ENCODE measurements around the gene RASL12. TPM values are rescaled to one million over a fixed set of nuclear protein-coding genes. Genes with fewer than 3 reads are reported as not detected.
"Not testable (repeated sequence)": the region's sequence is repeated elsewhere in the genome, so short reads cannot be mapped to it uniquely, and the experiment has no call there.

The RASL12 gene
- total RNA-seq, 4 donors from 2014 or later, result 2.8 to 32.4 (median 8.9) TPM

GRCh38 chr15:65020419-65020818 lies 47.4 kb downstream of the RASL12 start:
- no peaks in the 10 kb centered on the region for H3K27me3 ChIP-seq
- no peak overlapping the region for H3K4me3 ChIP-seq
- 56 to 100% methylated on average over 1 of the region's 1 CpG for WGBS, 2 donors
- peaks cover 0 to 97% (median 3%) of the 10 kb centered on the region in 3 donors for H3K36me3 ChIP-seq
- intact Hi-C loops (cut with DNase I), result no loop called here
- no peak for DNase-seq
- no peak overlapping the region for H3K27ac ChIP-seq
- TF ChIP-seq POLR2A (IDR thresholded peaks at IDR 0.05) (no peak), CTCF (IDR thresholded peaks at IDR 0.05) (no peak)
- H3K9me3 ChIP-seq, result no peaks in the 10 kb centered on the region
- H3K4me1 ChIP-seq, result no peaks in the 10 kb centered on the region

- WGBS, 2 donors, result 72 to 83% methylated on average over 4 of the region's 4 CpGs
- H3K9me3 ChIP-seq; H3K4me1 ChIP-seq; H3K4me3 ChIP-seq; intact Hi-C loops (cut with DNase I); DNase-seq; H3K27me3 ChIP-seq; H3K27ac ChIP-seq: not testable (repeated sequence)
- H3K36me3 ChIP-seq, result peaks cover 10 to 73% (median 15%) of the 10 kb centered on the region in 3 donors
These were observed 56.6 kb downstream of the RASL12 start for GRCh38 chr15:65011198-65011597.

- no peaks in the 10 kb centered on the region for H3K27me3 ChIP-seq
- 78 to 82% methylated on average over 2 of the region's 2 CpGs for WGBS, 2 donors
- peaks cover 0 to 6% (median 0%) of the 10 kb centered on the region in 3 donors for H3K9me3 ChIP-seq
- TF ChIP-seq CTCF (IDR thresholded peaks at IDR 0.05) (no peak), POLR2A (IDR thresholded peaks at IDR 0.05) (no peak)
- no peak for DNase-seq
- H3K4me3 ChIP-seq, result no peak overlapping the region
- H3K4me1 ChIP-seq, result no peaks in the 10 kb centered on the region
- peaks cover 7 to 73% (median 8%) of the 10 kb centered on the region in 3 donors for H3K36me3 ChIP-seq
- intact Hi-C loops (cut with DNase I), result no loop called here
- no peak overlapping the region for H3K27ac ChIP-seq
These were observed 58.8 kb downstream of the RASL12 start for GRCh38 chr15:65008983-65009382.

DNA sequence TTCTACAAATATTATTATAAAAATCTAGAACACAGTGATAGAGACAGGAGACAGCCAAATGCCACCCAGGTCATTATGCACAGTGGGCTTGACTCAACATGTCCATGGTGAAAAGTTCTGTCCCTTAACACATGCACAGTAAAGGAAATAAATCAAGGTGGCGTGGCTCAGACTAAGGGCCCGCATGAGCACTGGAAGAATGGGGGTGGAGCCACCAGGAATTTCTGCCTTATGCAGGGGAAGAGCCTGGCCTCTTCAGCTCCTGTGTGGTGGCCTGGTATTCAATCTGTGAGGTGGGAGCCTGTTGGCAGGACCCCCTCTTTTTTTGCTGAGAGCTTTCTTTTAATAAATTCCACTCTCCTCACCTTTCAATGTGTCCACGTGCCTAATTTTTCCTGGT lies 60.9 kb downstream of the RASL12 start:
- Histone ChIP-seq H3K4me1 (no peaks in the 10 kb centered on the region), H3K4me3 (no peak overlapping the region), H3K27ac (no peak overlapping the region), H3K9me3 (no peaks in the 10 kb centered on the region), H3K27me3 (no peaks in the 10 kb centered on the region), H3K36me3 (peaks cover 0 to 74% (median 2%) of the 10 kb centered on the region in 3 donors)
- TF ChIP-seq CTCF (IDR thresholded peaks at IDR 0.05), result no peak
- TF ChIP-seq POLR2A (IDR thresholded peaks at IDR 0.05), result no peak
- WGBS, 2 donors, result 65 to 77% methylated on average over 3 of the region's 3 CpGs
- intact Hi-C loops (cut with DNase I), result no loop called here
- DNase-seq, result no peak

- H3K27me3 ChIP-seq, result no peaks in the 10 kb centered on the region
- H3K4me1 ChIP-seq, result no peaks in the 10 kb centered on the region
- no peak overlapping the region for H3K4me3 ChIP-seq
- H3K36me3 ChIP-seq, result peaks cover 0 to 62% (median 2%) of the 10 kb centered on the region in 3 donors
- intact Hi-C loops (cut with DNase I), result no loop called here
- no peak for DNase-seq
- TF ChIP-seq POLR2A (IDR thresholded peaks at IDR 0.05) (no peak), CTCF (IDR thresholded peaks at IDR 0.05) (no peak)
- no peaks in the 10 kb centered on the region for H3K9me3 ChIP-seq
- WGBS, 2 donors, result 73 to 81% methylated on average over 3 of the region's 3 CpGs
- H3K27ac ChIP-seq, result no peak overlapping the region
These were observed 62.8 kb downstream of the RASL12 start for GRCh38 chr15:65004993-65005392.

Small RNA genes lying within 50 kb of the gene (small RNA-seq; reads per million reads assigned to genes)
- gene AC013553.1, result 0 reads per million in 4 donors

Other genes starting within 250 kb of the RASL12 start
- gene PIF1, start 242.3 kb downstream of the RASL12 start, total RNA-seq, result 10 to 100 TPM in 1 of 4 donors, 1 to 10 TPM in 3; 1.8 to 17.5 (median 3.8) TPM
- 10 to 100 TPM in 1 of 4 donors, 1 to 10 TPM in 3; 5.6 to 18.3 (median 7.2) TPM for gene PLEKHO2, start 226.1 kb downstream of the RASL12 start, total RNA-seq
- 1 to 10 TPM in 3 of 4 donors, under 1 TPM in 1; 0.45 to 7.8 (median 2.4) TPM for gene ANKDD1A, start 156.1 kb downstream of the RASL12 start, total RNA-seq
- gene SPG21, start 78.1 kb downstream of the RASL12 start, total RNA-seq, result 10 to 100 TPM; 41.3 to 67.3 (median 59.6) TPM
- 10 to 100 TPM; 12.8 to 21.0 (median 17.8) TPM for gene MTFMT, start 38.4 kb downstream of the RASL12 start, total RNA-seq
- not detected for gene SLC51B, start 22.6 kb downstream of the RASL12 start, total RNA-seq
- not detected for gene KBTBD13, start 8.8 kb upstream of the RASL12 start, total RNA-seq
- gene UBAP1L, start 47.2 kb upstream of the RASL12 start, total RNA-seq, result 1 to 10 TPM; 1.6 to 6.3 (median 2.0) TPM
- 10 to 100 TPM; 12.1 to 20.8 (median 16.6) TPM for gene PDCD7, start 65.8 kb upstream of the RASL12 start, total RNA-seq
- gene CLPX, start 117.4 kb upstream of the RASL12 start, total RNA-seq, result 10 to 100 TPM; 51.0 to 57.4 (median 54.1) TPM
- 10 to 100 TPM in 1 of 4 donors, 1 to 10 TPM in 3; 2.5 to 78.0 (median 5.5) TPM for gene CILP, start 143.5 kb upstream of the RASL12 start, total RNA-seq
- gene PARP16, start 218.9 kb upstream of the RASL12 start, total RNA-seq, result 1 to 10 TPM; 5.7 to 8.6 (median 6.3) TPM
- gene RNU5A-1, start 228.1 kb upstream of the RASL12 start, total RNA-seq, result not detected
- gene RNU5B-1, start 236.7 kb upstream of the RASL12 start, total RNA-seq, result not detected

Measured in esophagus squamous epithelium (tissue), 5 donors.